Epithelial cell of proximal tubule (primary cell): ENCODE data around the gene ATP5PF. TPM values are rescaled to one million over a fixed set of nuclear protein-coding genes. Genes with fewer than 3 reads are reported as not detected.

Experiments
- DNase-seq: peaks from one replicate; pipeline ENCODE4 v3.0.0-alpha.2; 2011; ENCODE audit warnings: low read depth
- H3K4me3 ChIP-seq: 2 replicates; pipeline ENCODE4 v1.5.1; 2011; ENCODE audit warnings: low read depth, mild to moderate bottlenecking, low read length
- CTCF ChIP-seq: conservative IDR thresholded peaks from 2 replicates; pipeline ENCODE4 v1.5.1; 2012; ENCODE audit warnings: low read depth, mild to moderate bottlenecking, low read length
- total RNA-seq: library from RNA; depleted of rRNA; stranded (reverse); fragments of >200 nt; gene quantifications from 2 replicates; pipeline ENCODE4 v1.2.3, GENCODE V29; 2015

The ATP5PF gene
- total RNA-seq, 1 donor from 2014 or later = 73.5 TPM

GRCh38 chr21:25742900-25743299 is 8.2 kb upstream of the ATP5PF start:
- no peak for DNase-seq
- H3K4me3 ChIP-seq = no peak overlapping the region
- no peak for TF ChIP-seq CTCF

GRCh38 chr21:25737421-25737820 is 2.7 kb upstream of the ATP5PF start:
- H3K4me3 ChIP-seq = no peak overlapping the region
- no peak for DNase-seq
- no peak for TF ChIP-seq CTCF

GRCh38 chr21:25735646-25736597 is 1.2 kb upstream of the ATP5PF start:
- peak overlapping the region; percentile 81 for H3K4me3 ChIP-seq
- TF ChIP-seq CTCF = no peak
- DNase-seq = no peak

GRCh38 chr21:25734654-25734903 is 125 bp downstream of the ATP5PF start:
- no peak for TF ChIP-seq CTCF
- no peak for DNase-seq
- peak overlapping the region; percentile 81 for H3K4me3 ChIP-seq

GRCh38 chr21:25733859-25734653 is 648 bp downstream of the ATP5PF start:
- TF ChIP-seq CTCF = no peak
- peak overlapping the region; percentile 81 for H3K4me3 ChIP-seq
- no peak for DNase-seq

- H3K4me3 ChIP-seq = no peak overlapping the region
- no peak for TF ChIP-seq CTCF
- no peak for DNase-seq
Observed at GRCh38 chr21:25732091-25732760, 2.5 kb downstream of the ATP5PF start.
